ENCODE data around the gene MRPS24.

Gene MRPS24

GRCh38 chr7:43895847-43896415, 26.6 kb upstream of the MRPS24 start:
- Histone ChIP-seq H3K36me3 (ENCODE audit: control insufficient read depth in 2 of 2, insufficient read depth in 2 of 2, low read length in 2 of 2) (peaks cover 4 to 5% of the 10 kb centered on the region in 2 donors), H3K9ac (ENCODE audit: low read depth in 1 of 2, low read length in 2 of 2) (no peak overlapping the region), H3K27ac (ENCODE audit: low read depth in 2 of 2, low read length in 2 of 2) (no peak overlapping the region), H3K9me3 (ENCODE audit: control insufficient read depth in 2 of 2, low read length in 2 of 2) (no peaks in the 10 kb centered on the region), H3K4me1 (ENCODE audit: control insufficient read depth in 2 of 2, insufficient read depth in 2 of 2, low read length in 2 of 2) (peaks cover 0 to 3% of the 10 kb centered on the region in 2 donors), H3K4me3 (ENCODE audit: low read length in 2 of 2) (no peak overlapping the region), H3K27me3 (ENCODE audit: control insufficient read depth in 2 of 2, insufficient read depth in 2 of 2, low read length in 2 of 2) (no peaks in the 10 kb centered on the region)

- Histone ChIP-seq H3K4me3 (ENCODE audit: low read length in 2 of 2) (no peak overlapping the region), H3K9me3 (ENCODE audit: control insufficient read depth in 2 of 2, low read length in 2 of 2) (no peaks in the 10 kb centered on the region), H3K4me1 (ENCODE audit: control insufficient read depth in 2 of 2, insufficient read depth in 2 of 2, low read length in 2 of 2) (peaks cover 2 to 5% of the 10 kb centered on the region in 2 donors), H3K27me3 (ENCODE audit: control insufficient read depth in 2 of 2, insufficient read depth in 2 of 2, low read length in 2 of 2) (no peaks in the 10 kb centered on the region), H3K27ac (ENCODE audit: low read depth in 2 of 2, low read length in 2 of 2) (no peak overlapping the region), H3K36me3 (ENCODE audit: control insufficient read depth in 2 of 2, insufficient read depth in 2 of 2, low read length in 2 of 2) (peaks cover 3 to 4% of the 10 kb centered on the region in 2 donors), H3K9ac (ENCODE audit: low read depth in 1 of 2, low read length in 2 of 2) (no peak overlapping the region)
Observed at GRCh38 chr7:43891069-43891955, 22.0 kb upstream of the MRPS24 start.

- Histone ChIP-seq H3K27me3 (ENCODE audit: control insufficient read depth in 2 of 2, insufficient read depth in 2 of 2, low read length in 2 of 2) (no peaks in the 10 kb centered on the region), H3K4me3 (ENCODE audit: low read length in 2 of 2) (no peak overlapping the region), H3K9me3 (ENCODE audit: control insufficient read depth in 2 of 2, low read length in 2 of 2) (no peaks in the 10 kb centered on the region), H3K9ac (ENCODE audit: low read depth in 1 of 2, low read length in 2 of 2) (no peak overlapping the region), H3K4me1 (ENCODE audit: control insufficient read depth in 2 of 2, insufficient read depth in 2 of 2, low read length in 2 of 2) (peaks cover 2 to 5% of the 10 kb centered on the region in 2 donors), H3K27ac (ENCODE audit: low read depth in 2 of 2, low read length in 2 of 2) (no peak overlapping the region), H3K36me3 (ENCODE audit: control insufficient read depth in 2 of 2, insufficient read depth in 2 of 2, low read length in 2 of 2) (peaks cover 7 to 9% of the 10 kb centered on the region in 2 donors)
Observed at GRCh38 chr7:43890468-43890867, 21.2 kb upstream of the MRPS24 start.

GRCh38 chr7:43888993-43889945, 20.0 kb upstream of the MRPS24 start:
- H3K36me3 ChIP-seq (ENCODE audit: control insufficient read depth in 2 of 2, insufficient read depth in 2 of 2, low read length in 2 of 2), result peaks cover 12 to 13% of the 10 kb centered on the region in 2 donors
- no peak overlapping the region for H3K9ac ChIP-seq (ENCODE audit: low read depth in 1 of 2, low read length in 2 of 2)
- H3K9me3 ChIP-seq (ENCODE audit: control insufficient read depth in 2 of 2, low read length in 2 of 2), result no peaks in the 10 kb centered on the region
- peaks cover 2 to 5% of the 10 kb centered on the region in 2 donors for H3K4me1 ChIP-seq (ENCODE audit: control insufficient read depth in 2 of 2, insufficient read depth in 2 of 2, low read length in 2 of 2)
- H3K27ac ChIP-seq (ENCODE audit: low read depth in 2 of 2, low read length in 2 of 2), result no peak overlapping the region
- no peaks in the 10 kb centered on the region for H3K27me3 ChIP-seq (ENCODE audit: control insufficient read depth in 2 of 2, insufficient read depth in 2 of 2, low read length in 2 of 2)
- H3K4me3 ChIP-seq (ENCODE audit: low read length in 2 of 2), result no peak overlapping the region

GRCh38 chr7:43884617-43885016, 15.3 kb upstream of the MRPS24 start:
- H3K9ac ChIP-seq (ENCODE audit: low read depth in 1 of 2, low read length in 2 of 2), result no peak overlapping the region
- peaks cover 0 to 2% of the 10 kb centered on the region in 2 donors for H3K4me1 ChIP-seq (ENCODE audit: control insufficient read depth in 2 of 2, insufficient read depth in 2 of 2, low read length in 2 of 2)
- H3K9me3 ChIP-seq (ENCODE audit: control insufficient read depth in 2 of 2, low read length in 2 of 2), result no peaks in the 10 kb centered on the region
- peaks cover 37% of the 10 kb centered on the region in 2 donors for H3K36me3 ChIP-seq (ENCODE audit: control insufficient read depth in 2 of 2, insufficient read depth in 2 of 2, low read length in 2 of 2)
- no peak overlapping the region for H3K4me3 ChIP-seq (ENCODE audit: low read length in 2 of 2)
- no peaks in the 10 kb centered on the region for H3K27me3 ChIP-seq (ENCODE audit: control insufficient read depth in 2 of 2, insufficient read depth in 2 of 2, low read length in 2 of 2)
- H3K27ac ChIP-seq (ENCODE audit: low read depth in 2 of 2, low read length in 2 of 2), result no peak overlapping the region

GRCh38 chr7:43884209-43884608, 14.9 kb upstream of the MRPS24 start:
- Histone ChIP-seq H3K36me3 (ENCODE audit: control insufficient read depth in 2 of 2, insufficient read depth in 2 of 2, low read length in 2 of 2) (peaks cover 38 to 40% of the 10 kb centered on the region in 2 donors), H3K4me3 (ENCODE audit: low read length in 2 of 2) (no peak overlapping the region)

GRCh38 chr7:43880596-43880995, 11.3 kb upstream of the MRPS24 start:
- Histone ChIP-seq H3K36me3 (ENCODE audit: control insufficient read depth in 2 of 2, insufficient read depth in 2 of 2, low read length in 2 of 2) (peaks cover 65 to 71% of the 10 kb centered on the region in 2 donors), H3K9me3 (ENCODE audit: control insufficient read depth in 2 of 2, low read length in 2 of 2) (no peaks in the 10 kb centered on the region), H3K4me1 (ENCODE audit: control insufficient read depth in 2 of 2, insufficient read depth in 2 of 2, low read length in 2 of 2) (no peaks in the 10 kb centered on the region), H3K27ac (ENCODE audit: low read depth in 2 of 2, low read length in 2 of 2) (no peak overlapping the region), H3K9ac (ENCODE audit: low read depth in 1 of 2, low read length in 2 of 2) (no peak overlapping the region), H3K27me3 (ENCODE audit: control insufficient read depth in 2 of 2, insufficient read depth in 2 of 2, low read length in 2 of 2) (no peaks in the 10 kb centered on the region), H3K4me3 (ENCODE audit: low read length in 2 of 2) (no peak overlapping the region)

More at GRCh38 chr7:43884209-43884608, 14.9 kb upstream of the MRPS24 start:
- no peaks in the 10 kb centered on the region for H3K9me3 ChIP-seq (ENCODE audit: control insufficient read depth in 2 of 2, low read length in 2 of 2)
- H3K27me3 ChIP-seq (ENCODE audit: control insufficient read depth in 2 of 2, insufficient read depth in 2 of 2, low read length in 2 of 2), result no peaks in the 10 kb centered on the region
- no peak overlapping the region for H3K27ac ChIP-seq (ENCODE audit: low read depth in 2 of 2, low read length in 2 of 2)
- H3K4me1 ChIP-seq (ENCODE audit: control insufficient read depth in 2 of 2, insufficient read depth in 2 of 2, low read length in 2 of 2), result no peaks in the 10 kb centered on the region
- no peak overlapping the region for H3K9ac ChIP-seq (ENCODE audit: low read depth in 1 of 2, low read length in 2 of 2)

- no peak overlapping the region for H3K9ac ChIP-seq (ENCODE audit: low read depth in 1 of 2, low read length in 2 of 2)
- H3K4me1 ChIP-seq (ENCODE audit: control insufficient read depth in 2 of 2, insufficient read depth in 2 of 2, low read length in 2 of 2), result no peaks in the 10 kb centered on the region
- H3K9me3 ChIP-seq (ENCODE audit: control insufficient read depth in 2 of 2, low read length in 2 of 2), result no peaks in the 10 kb centered on the region
- H3K27me3 ChIP-seq (ENCODE audit: control insufficient read depth in 2 of 2, insufficient read depth in 2 of 2, low read length in 2 of 2), result no peaks in the 10 kb centered on the region
- no peak overlapping the region for H3K4me3 ChIP-seq (ENCODE audit: low read length in 2 of 2)
- no peak overlapping the region for H3K27ac ChIP-seq (ENCODE audit: low read depth in 2 of 2, low read length in 2 of 2)
- peaks cover 68 to 71% of the 10 kb centered on the region in 2 donors for H3K36me3 ChIP-seq (ENCODE audit: control insufficient read depth in 2 of 2, insufficient read depth in 2 of 2, low read length in 2 of 2)
Observed at GRCh38 chr7:43879477-43879876, 10.2 kb upstream of the MRPS24 start.

- Histone ChIP-seq H3K4me1 (ENCODE audit: control insufficient read depth in 2 of 2, insufficient read depth in 2 of 2, low read length in 2 of 2) (no peaks in the 10 kb centered on the region), H3K27ac (ENCODE audit: low read depth in 2 of 2, low read length in 2 of 2) (no peak overlapping the region), H3K9ac (ENCODE audit: low read depth in 1 of 2, low read length in 2 of 2) (no peak overlapping the region)
Observed at GRCh38 chr7:43878867-43879266, 9.6 kb upstream of the MRPS24 start.

More at GRCh38 chr7:43878867-43879266, 9.6 kb upstream of the MRPS24 start:
- H3K36me3 ChIP-seq (ENCODE audit: control insufficient read depth in 2 of 2, insufficient read depth in 2 of 2, low read length in 2 of 2), result peaks cover 63 to 65% of the 10 kb centered on the region in 2 donors
- no peaks in the 10 kb centered on the region for H3K9me3 ChIP-seq (ENCODE audit: control insufficient read depth in 2 of 2, low read length in 2 of 2)
- no peak overlapping the region for H3K4me3 ChIP-seq (ENCODE audit: low read length in 2 of 2)
- H3K27me3 ChIP-seq (ENCODE audit: control insufficient read depth in 2 of 2, insufficient read depth in 2 of 2, low read length in 2 of 2), result no peaks in the 10 kb centered on the region

Data from mucosa of rectum (tissue), 2 donors.